ENCODE data around the gene PLEKHG7.
"Not testable (repeated sequence)": the region's sequence is repeated elsewhere in the genome, so short reads cannot be mapped to it uniquely, and the experiment has no call there.

The PLEKHG7 gene

DNA sequence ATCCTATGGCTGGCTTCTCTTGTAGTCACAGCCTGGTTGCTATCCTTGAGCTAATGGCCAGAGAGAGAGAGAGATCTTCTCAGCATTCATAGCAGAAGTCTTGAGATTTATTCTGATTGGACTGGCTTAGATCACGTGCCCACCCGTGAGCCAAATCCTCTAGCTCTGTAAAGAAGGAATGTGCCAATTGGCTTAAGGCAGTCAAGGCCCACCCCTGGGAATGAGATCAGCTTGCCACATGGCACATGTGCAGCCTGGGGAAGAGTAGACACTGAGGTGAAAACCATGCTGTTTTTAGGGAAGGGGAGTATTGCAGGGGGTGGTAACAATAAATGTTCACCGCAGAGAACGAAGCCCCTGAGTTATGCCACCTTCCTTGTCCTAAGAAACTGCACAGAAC is 36.3 kb downstream of the PLEKHG7 start:
- in situ Hi-C loops (cut with MboI; ENCODE audit: low pct_unique_long_range_greater_than_20kb, low sequenced_read_pairs, unreplicated experiment) = no loop called here
- TF ChIP-seq, protein P1, sequence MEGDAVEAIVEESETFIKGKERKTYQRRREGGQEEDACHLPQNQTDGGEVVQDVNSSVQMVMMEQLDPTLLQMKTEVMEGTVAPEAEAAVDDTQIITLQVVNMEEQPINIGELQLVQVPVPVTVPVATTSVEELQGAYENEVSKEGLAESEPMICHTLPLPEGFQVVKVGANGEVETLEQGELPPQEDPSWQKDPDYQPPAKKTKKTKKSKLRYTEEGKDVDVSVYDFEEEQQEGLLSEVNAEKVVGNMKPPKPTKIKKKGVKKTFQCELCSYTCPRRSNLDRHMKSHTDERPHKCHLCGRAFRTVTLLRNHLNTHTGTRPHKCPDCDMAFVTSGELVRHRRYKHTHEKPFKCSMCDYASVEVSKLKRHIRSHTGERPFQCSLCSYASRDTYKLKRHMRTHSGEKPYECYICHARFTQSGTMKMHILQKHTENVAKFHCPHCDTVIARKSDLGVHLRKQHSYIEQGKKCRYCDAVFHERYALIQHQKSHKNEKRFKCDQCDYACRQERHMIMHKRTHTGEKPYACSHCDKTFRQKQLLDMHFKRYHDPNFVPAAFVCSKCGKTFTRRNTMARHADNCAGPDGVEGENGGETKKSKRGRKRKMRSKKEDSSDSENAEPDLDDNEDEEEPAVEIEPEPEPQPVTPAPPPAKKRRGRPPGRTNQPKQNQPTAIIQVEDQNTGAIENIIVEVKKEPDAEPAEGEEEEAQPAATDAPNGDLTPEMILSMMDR (IDR thresholded peaks at IDR 0.05; ENCODE audit: extremely low read depth, insufficient read depth, missing control alignments) = no peak
- no peak for DNase-seq (ENCODE audit: low spot score)

DNA sequence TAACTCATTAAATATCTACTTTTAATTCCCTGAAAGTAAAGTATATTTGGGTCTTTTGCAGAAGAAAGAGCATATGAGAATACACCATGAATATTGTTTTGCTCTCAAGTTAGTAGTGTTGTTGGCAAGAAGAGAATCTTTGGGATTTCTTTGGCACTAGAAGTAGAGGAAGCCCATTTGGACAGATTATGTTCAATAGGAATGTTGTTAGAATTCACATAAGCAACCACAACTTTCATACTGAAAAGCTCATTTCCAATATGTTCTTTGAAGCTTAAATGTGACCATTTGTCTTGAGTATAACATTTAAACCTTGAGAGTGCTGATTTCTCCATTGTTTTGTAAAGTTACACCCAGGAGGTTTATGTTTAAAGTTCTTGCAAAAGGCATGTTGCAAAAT is 37.6 kb downstream of the PLEKHG7 start:
- in situ Hi-C loops (cut with MboI; ENCODE audit: low pct_unique_long_range_greater_than_20kb, low sequenced_read_pairs, unreplicated experiment) = no loop called here
- no peak for DNase-seq (ENCODE audit: low spot score)
- TF ChIP-seq, protein P1 (IDR thresholded peaks at IDR 0.05; ENCODE audit: extremely low read depth, insufficient read depth, missing control alignments) = no peak

DNA sequence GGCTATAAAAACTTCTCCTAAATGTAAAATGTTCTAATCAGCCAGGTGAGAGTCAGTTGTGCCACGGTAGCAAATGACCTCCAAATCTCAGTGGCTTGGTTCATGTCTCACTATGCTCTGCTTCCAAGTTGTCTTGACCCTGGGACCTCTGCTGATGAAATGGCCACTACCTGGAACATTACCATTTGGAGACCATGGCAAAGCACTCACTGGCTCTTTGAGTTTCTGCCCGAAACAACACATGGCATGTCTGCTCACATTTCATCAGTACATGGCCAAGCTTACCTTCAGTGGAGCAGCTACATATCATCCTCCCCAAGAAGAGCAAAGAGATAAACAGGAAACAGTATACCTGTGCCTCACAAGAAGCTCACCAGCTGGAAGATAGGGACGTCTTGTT is 40.2 kb downstream of the PLEKHG7 start:
- DNase-seq (ENCODE audit: low spot score) = no peak
- in situ Hi-C loops (cut with MboI; ENCODE audit: low pct_unique_long_range_greater_than_20kb, low sequenced_read_pairs, unreplicated experiment) = no loop called here
- TF ChIP-seq, protein P1 (IDR thresholded peaks at IDR 0.05; ENCODE audit: extremely low read depth, insufficient read depth, missing control alignments) = no peak

DNA sequence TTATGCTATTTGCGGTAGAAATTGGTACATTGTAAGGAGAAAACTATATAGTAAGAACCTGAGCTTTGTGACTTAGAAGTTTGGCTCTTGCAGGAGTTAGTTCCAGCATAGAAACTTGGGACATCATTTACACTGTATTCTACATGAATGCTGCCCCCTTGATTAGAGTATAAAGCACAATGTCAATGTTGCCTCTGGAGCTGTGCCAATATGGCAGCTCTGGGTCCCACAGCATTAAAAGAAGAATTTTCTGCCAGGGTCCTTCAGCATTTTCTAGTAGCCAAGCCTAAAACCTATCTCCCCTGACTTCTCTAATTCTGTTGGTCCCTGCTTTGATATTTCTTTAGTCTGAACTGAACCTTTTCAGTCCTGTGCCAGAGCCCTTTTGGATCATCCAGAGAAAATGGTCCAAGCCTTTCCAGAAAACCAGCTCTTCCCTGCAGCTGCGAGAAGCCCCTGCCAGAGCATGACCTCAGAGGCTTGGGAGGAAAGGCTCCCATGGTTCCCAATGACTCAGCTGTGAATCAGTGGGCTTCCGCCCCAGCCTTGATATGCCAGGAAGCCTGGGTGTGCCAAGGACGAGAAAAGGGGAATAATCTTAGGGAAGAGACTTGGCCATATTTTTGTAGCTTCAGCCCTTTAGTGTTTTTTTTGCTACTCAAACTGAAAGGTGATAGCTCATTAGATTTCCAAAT is 43.2 kb downstream of the PLEKHG7 start:
- in situ Hi-C loops (cut with MboI; ENCODE audit: low pct_unique_long_range_greater_than_20kb, low sequenced_read_pairs, unreplicated experiment) = no loop called here
- TF ChIP-seq, protein P1 (IDR thresholded peaks at IDR 0.05; ENCODE audit: extremely low read depth, insufficient read depth, missing control alignments) = no peak
- DNase-seq (ENCODE audit: low spot score) = no peak

DNA sequence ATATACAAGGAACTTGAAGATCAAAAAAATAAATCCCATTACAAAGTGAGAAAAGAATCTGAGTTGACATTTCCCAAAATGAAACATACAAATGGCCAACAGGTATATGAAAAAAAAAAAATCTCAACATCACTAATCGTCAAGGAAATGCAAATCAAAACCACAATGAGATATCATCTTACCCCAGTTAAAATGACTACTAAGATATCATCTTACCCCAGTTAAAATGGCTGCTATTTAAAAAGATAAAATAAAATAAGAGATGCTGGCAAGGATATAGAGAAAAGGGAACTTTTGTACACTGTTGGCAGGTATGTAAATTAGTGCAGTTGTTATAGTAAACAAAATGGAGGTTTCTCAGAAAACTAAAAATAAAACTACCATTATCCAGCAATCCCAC is 44.4 kb downstream of the PLEKHG7 start:
- TF ChIP-seq, protein P1 (IDR thresholded peaks at IDR 0.05; ENCODE audit: extremely low read depth, insufficient read depth, missing control alignments) = no peak
- in situ Hi-C loops (cut with MboI; ENCODE audit: low pct_unique_long_range_greater_than_20kb, low sequenced_read_pairs, unreplicated experiment) = no loop called here

DNA sequence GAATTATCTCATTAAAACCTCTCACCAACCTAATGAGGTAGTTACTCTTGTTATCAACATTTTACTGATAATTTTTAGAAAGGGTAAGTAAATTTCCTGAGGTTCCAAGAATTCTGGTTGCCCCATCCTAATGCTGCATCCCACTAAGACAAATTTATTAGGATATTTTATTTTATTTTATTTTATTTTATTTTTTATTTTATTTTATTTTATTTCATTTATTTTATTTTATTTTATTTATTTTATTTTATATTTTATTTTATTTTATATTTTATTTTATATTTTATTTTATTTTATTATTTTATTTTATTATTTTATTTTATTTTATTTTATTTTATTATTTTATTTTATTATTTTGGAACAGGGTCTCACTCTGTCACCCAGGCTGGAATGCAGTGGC is 46.9 kb downstream of the PLEKHG7 start:
- in situ Hi-C loops (cut with MboI; ENCODE audit: low pct_unique_long_range_greater_than_20kb, low sequenced_read_pairs, unreplicated experiment); DNase-seq (ENCODE audit: low spot score): not testable (repeated sequence)

More for the DNA sequence above, 44.4 kb downstream of the PLEKHG7 start:
- no peak for DNase-seq (ENCODE audit: low spot score)

DNA sequence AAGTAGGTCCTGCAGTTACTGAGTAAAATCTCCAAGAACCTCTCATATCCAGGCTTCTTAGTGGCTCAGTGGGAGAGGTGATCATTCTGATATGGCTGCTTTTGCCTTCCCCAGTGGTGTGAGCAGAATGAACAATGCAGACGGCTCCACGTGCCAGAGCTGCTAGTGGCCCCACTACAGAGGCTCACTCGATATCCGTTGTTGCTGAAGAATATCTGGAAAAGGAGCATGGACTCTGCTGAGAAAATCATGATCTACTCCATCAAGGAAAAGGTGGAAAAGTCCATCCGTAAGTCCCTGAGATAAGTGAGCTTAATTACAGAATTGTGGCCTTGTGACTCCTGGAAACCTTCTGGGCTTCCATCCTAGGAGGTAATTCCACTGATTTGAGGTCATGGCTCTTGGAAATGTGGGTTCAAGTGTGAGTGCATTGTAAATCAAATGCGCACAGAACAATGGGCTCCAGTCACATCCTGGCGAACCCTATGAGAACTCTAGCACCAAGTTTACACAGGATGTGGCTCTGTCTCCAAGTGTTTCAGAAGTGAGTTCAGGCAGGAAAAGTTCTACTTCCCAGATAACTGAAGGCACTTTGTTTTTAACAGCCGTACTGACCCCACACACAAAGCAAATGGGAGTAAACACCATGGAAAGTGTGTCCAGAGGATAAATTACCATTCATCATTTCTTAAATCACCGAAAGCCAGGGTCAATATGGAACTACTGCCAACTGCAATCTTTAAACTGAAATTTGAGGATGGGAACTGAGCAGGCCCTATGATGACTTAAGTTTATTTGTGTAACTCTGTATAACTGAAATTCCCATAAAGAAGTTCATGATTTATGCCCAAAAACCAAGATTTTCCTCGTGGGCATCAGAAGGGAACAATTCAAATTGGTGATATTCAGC is 51.4 kb downstream of the PLEKHG7 start:
- in situ Hi-C loops (cut with MboI; ENCODE audit: low pct_unique_long_range_greater_than_20kb, low sequenced_read_pairs, unreplicated experiment) = no loop called here

More for the DNA sequence above, 51.4 kb downstream of the PLEKHG7 start:
- TF ChIP-seq, protein P1 (IDR thresholded peaks at IDR 0.05; ENCODE audit: extremely low read depth, insufficient read depth, missing control alignments) = no peak
- DNase-seq (ENCODE audit: low spot score) = no peak

Data from GM13977 (cell line).